RWPE2 (cell line): ENCODE measurements around the gene OR2H2.
A peak's percentile ranks its signal among the peaks of the same experiment; 100 is the strongest.

Experiments used
- ATAC-seq: fragments of 200-7000 bp; cut with Tn5 transposase; 3 replicates; pipeline ENCODE4 v1.9.1; 2021; ENCODE audit warnings: low read depth
- DNase-seq: peaks from one replicate; pipeline ENCODE4 v3.0.0-alpha.2; 2020; ENCODE audit warnings: low spot score
- H3K27ac ChIP-seq: fragments of 450-650 bp; 2 replicates; pipeline ENCODE4 v1.5.1; 2017; ENCODE audit warnings: mild to moderate bottlenecking; ENCODE audit not compliant: poor library complexity, severe bottlenecking
- H3K27me3 ChIP-seq: fragments of 250-450 bp; sonication (Bioruptor Pico); 2 replicates; pipeline ENCODE4 v1.5.1; 2021; ENCODE audit warnings: mild to moderate bottlenecking, moderate library complexity; ENCODE audit not compliant: insufficient read depth, poor library complexity, severe bottlenecking
- H3K36me3 ChIP-seq: fragments of 250-450 bp; sonication (Bioruptor Pico); 2 replicates; pipeline ENCODE4 v1.5.1; 2020; ENCODE audit warnings: low read depth, mild to moderate bottlenecking, moderate library complexity
- H3K4me1 ChIP-seq: fragments of 250-450 bp; sonication (Bioruptor Pico); 2 replicates; pipeline ENCODE4 v1.5.1; 2021; ENCODE audit warnings: mild to moderate bottlenecking, moderate library complexity; ENCODE audit not compliant: insufficient read depth, poor library complexity, severe bottlenecking
- H3K4me3 ChIP-seq: fragments of 250-450 bp; sonication (Bioruptor Pico); 2 replicates; pipeline ENCODE4 v1.5.1; 2021; ENCODE audit warnings: mild to moderate bottlenecking, moderate library complexity; ENCODE audit not compliant: severe bottlenecking
- H3K9me3 ChIP-seq: fragments of 250-450 bp; sonication (Bioruptor Pico); 2 replicates; pipeline ENCODE4 v1.5.1; 2021; ENCODE audit warnings: mild to moderate bottlenecking, moderate library complexity; ENCODE audit not compliant: severe bottlenecking
- CTCF ChIP-seq: fragments of 450-650 bp; IDR thresholded peaks from one replicate; pipeline ENCODE4 v1.5.1; 2017; ENCODE audit warnings: mild to moderate bottlenecking, moderate library complexity; ENCODE audit not compliant: poor library complexity, severe bottlenecking

OR2H2 gene

GRCh38 chr6:29632789-29633533 lies 48.0 kb downstream of the OR2H2 start, which contains the start of gene GABBR1:
TSS of gene GABBR1 (minus strand) at chr6:29633183. CDS start at chr6:29632385, 798 bp downstream.
- H3K36me3 ChIP-seq = no peaks in the 10 kb centered on the region
- ATAC-seq (peak; percentile 83), DNase-seq (peak; percentile 89)
- H3K4me1 ChIP-seq = peaks cover 3% of the 10 kb centered on the region
- H3K9me3 ChIP-seq = no peaks in the 10 kb centered on the region
- peak within 1 kb of the TSS; percentile 44 for H3K4me3 ChIP-seq
- H3K27me3 ChIP-seq = no peaks in the 10 kb centered on the region
- no peak for TF ChIP-seq CTCF
- peak within 1 kb of the TSS; percentile 41 for H3K27ac ChIP-seq

- H3K9me3 ChIP-seq = no peaks in the 10 kb centered on the region
- DNase-seq = no peak
- H3K27me3 ChIP-seq = no peaks in the 10 kb centered on the region
- peak overlapping the region; percentile 41 for H3K27ac ChIP-seq
- H3K36me3 ChIP-seq = no peaks in the 10 kb centered on the region
- peak; percentile 5 for ATAC-seq
- peak overlapping the region; percentile 44 for H3K4me3 ChIP-seq
- H3K4me1 ChIP-seq = peaks cover 3% of the 10 kb centered on the region
- no peak for TF ChIP-seq CTCF
These were observed 48.6 kb downstream of the OR2H2 start for GRCh38 chr6:29633534-29633905.

GRCh38 chr6:29637247-29637646 lies 52.3 kb downstream of the OR2H2 start:
- DNase-seq (no peak), ATAC-seq (no peak)
- no peak for TF ChIP-seq CTCF
- Histone ChIP-seq H3K4me1 (peaks cover 4% of the 10 kb centered on the region), H3K4me3 (no peak overlapping the region), H3K9me3 (no peaks in the 10 kb centered on the region), H3K27ac (no peak overlapping the region), H3K27me3 (no peaks in the 10 kb centered on the region), H3K36me3 (no peaks in the 10 kb centered on the region)
